ENCODE results near the gene ABTB1.
A peak's percentile ranks its signal among the peaks of the same experiment; 100 is the strongest.

The ABTB1 gene

DNA sequence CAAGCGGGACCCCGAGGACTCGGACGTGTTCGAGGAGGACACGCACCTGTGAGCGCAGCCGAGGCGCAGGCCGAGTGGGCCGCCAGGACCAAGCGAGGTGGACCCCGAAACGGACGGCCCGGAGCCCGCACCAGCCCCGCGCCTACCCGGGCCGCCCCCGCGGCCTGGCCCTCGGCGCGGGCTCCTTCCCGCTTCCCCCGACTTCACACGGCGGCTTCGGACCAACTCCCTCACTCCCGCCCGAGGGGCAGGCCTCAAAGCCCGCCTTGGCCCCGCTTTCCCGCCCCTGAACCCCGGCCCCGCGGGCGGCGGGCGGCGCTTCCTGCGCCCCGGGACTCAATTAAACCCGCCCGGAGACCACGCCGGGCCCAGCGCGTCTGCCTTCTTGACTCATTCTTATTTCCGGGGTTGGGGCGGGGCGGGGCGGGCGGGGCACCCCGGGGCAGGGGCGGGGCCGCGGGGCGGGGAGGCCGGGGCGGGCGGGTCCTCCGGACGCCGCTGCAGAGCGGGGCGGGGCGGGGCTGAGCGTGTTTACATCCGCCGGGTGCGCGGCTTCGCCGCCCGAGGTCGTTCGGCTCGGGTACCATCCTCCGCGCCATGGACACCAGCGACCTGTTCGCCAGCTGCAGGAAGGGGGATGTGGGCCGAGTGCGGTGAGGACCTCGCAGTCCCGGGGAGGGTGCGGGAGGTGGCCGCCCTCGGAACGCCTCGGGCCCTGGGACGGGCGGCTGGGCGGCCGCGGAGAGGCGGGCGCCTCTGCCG, at the start of gene ABTB1:
Gene ABTB1, plus strand, starts transcription at position 524 of the 762 bp plus-strand sequence. Its CDS starts 74 bp downstream, at position 598.
- DNase-seq: peak; percentile 88

DNA sequence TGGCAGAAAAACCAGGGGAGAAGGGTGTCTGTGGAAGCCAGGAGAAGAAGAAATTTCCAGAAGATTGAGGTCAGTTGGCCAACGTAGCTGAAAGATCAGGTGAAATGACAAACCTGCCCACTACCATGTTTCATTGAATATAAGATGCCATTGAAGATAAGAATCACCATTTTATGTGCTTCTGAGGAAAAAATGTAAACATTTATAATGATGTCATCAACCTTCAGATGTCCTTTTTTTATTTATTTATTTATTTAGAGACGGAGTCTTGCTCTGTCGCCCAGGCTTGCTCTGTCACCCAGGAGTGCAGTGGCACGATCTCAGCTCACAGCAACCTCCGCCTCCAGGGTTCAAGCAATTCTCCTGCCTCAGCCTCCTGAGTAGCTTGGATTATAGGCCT, 48.7 kb upstream of the ABTB1 start:
- no peak for DNase-seq

DNA sequence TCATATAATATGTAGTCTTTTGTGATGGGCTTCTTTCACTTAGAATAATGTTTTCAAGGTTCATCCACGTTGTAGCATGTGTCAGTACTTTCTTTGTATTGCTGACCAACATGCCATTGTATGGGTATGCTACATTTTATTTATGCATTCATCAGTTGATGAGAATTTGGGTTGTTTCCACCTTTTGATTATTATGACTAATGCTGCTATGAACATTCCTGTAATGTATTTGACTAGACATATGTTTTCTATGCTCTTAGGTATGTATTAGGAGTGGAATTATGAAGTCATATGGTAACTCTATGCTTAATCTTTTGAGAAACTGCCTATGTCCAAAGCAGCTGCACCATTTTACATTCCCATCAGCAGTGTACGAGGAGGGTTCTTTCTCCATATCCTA, 46.9 kb upstream of the ABTB1 start:
- no peak for DNase-seq

DNA sequence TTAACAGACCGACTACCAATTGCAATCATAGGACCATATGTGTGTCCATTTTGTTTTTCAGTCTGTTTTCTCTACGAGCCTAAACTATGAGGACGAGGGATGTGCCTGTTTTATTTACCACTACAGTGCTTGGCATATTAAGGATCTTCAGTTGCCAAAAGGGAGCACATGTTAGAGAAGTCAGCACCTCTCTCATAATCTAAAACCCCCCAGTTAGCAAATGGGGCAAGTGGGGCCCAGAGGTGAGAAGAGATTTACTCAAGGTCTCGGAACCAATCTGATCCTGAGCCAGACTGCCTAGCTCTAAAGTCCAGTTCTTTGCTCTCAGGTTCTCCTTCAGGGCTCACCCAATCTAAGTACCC, 44.3 kb upstream of the ABTB1 start:
- DNase-seq: no peak

DNA sequence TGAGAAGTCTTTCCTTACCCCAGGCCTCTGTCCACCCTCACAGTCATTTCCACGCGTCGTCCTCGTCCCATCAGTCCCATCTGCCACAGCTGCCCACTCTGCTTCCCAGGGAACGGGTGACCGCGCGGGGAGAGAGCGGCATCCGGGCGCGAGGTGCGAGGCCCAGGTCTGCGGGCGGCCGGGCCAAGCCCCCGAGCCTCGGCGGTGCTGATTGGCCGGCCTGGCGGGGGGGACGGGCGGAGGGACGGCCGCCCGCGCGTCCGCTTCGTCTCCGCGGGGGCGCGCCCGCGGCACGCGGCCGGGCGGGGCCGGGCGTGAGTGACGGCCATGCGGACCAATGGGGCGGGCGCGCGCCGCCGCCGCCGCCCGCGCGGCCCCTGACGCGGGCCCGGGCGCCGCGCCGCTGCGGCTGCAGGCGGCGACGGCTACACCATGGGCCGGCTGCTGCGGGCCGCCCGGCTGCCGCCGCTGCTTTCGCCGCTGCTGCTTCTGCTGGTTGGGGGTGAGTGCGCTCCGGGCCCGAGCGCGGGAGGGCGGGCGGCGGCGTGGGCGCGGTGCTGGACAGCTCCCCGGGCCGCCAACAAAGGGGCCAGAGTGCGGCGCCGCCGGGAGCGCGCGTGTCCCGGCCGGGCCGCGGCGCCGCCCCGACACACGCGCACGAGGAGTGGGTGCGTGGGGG, 43.8 kb upstream of the ABTB1 start, which contains the start of gene PODXL2:
Gene PODXL2, plus strand, starts transcription at position 398 of the 679 bp plus-strand sequence. Its CDS starts 35 bp downstream, at position 433.
- peak; percentile 68 for DNase-seq

DNA sequence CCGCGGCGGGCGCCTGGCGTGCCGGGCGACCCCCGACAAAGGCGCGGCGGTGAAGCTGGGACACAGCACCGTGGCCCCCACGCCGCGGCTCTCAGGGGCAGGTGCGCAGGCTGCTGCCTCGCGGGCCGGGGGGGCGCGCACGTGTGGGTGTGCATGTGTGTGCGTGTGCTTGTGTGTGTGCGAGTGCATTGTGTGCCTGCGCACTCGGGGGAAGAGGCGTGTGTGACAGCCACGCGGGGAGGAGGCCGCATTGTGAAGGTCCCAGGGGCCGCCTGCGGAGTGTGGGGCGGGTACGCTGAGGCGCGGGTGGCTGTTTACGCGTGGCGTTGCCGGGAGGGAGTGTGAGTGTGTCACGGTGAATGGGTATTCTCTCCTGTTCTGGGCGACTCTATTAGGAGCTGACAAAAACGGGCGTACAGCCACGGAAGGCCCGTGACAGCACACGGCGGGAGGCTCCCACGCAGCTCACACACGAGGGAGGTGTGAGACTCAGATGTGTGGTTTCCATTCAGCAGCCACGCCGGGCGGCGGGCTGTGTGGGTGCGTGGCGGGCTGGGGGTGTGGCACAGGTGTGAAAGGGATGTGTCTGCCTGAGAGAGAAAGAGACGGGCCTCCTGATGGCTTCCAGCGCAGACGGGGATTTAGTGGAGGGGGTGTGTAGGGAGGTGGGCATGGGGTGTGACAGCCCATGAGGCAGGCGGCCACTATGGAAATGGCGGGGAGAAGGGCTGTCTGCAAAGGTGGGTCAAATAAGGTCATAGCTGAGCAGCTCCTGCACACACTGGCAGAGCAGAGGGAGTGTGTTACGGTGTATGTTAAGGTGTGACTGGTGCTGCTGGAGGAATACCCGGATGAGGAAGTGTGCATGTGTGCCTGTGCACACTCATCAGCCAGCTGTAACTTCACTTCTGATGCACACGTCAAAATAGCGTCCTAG, 43.0 kb upstream of the ABTB1 start:
- DNase-seq: no peak

DNA sequence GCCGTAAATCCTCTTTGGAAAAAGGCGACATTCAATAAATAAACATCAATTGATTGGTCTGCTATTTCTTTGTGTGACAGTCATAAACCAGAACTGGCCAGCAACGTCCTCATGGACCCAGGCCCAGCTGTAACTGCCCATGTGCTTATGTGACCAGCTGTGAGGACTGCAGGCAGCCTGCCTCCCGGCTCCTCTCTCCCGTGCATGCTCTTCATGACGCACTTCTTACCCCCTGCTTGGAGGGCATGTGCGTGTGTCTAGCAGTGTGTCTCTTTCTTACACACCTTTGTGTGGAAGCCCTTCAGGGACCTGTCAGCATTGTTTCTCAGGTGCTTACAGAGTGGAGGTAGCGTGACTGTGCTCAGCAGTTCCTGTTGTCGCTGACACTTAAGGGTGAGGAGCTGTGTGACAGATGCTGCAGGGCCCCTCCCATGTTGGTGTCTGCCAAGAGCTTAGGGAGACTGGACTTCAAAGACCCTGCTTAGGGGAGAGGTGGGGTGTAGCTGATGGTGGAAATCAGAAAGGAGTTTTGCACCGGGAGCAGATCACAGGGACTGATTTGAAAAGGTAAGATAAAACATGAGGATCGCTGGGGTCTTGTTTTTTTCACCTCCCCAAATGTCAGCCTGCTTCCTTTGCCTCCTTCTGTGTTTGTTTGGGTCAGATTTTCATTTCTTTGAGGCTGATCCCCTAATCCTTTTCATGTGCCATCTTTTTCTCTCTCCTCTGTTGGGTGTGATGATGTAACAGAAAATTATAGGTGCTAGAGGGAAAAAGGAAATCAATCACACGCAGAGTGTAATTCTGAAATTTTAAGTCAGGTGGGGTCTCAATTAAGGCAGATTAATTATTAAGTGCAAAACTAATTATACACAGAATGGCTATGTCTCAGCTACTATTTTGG, 41.7 kb upstream of the ABTB1 start:
- DNase-seq: no peak

DNA sequence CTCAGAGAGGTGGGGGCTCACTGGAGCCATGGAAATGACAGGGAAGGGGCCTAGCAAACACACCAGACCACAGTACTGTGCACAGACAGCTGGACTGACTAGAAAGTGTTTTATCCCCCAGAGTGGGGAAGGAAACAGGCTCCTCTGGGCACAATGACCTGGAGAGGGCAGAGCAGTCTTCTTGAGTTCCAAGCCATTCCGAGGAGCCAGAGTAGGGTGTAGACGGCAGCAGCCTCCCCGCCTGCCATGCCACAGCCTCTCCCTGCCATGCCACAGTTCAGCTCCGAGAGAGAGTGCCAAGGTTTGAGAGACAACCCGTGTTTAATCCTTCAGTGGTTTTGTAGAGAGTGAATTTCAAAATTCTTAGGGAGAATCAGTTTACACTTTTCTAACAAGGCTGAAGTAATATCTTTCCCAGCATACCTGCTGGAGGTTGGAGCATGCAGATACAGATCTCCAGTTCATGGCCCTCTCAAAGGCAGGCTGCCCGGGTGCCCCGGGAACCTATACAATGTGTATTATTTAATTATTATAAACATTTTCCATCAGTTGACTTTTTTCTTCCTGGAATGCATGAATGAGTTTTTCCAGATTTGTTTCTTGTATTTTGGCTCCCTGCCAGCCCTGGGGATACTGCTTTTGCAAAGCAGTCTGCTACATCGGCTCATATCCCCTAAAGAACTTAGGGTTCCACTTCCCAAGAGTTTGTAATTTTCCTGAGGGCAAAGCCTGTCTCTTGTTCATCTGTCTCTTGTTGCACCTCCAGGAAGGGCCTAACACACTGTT, 40.5 kb upstream of the ABTB1 start:
- no peak for DNase-seq

DNA sequence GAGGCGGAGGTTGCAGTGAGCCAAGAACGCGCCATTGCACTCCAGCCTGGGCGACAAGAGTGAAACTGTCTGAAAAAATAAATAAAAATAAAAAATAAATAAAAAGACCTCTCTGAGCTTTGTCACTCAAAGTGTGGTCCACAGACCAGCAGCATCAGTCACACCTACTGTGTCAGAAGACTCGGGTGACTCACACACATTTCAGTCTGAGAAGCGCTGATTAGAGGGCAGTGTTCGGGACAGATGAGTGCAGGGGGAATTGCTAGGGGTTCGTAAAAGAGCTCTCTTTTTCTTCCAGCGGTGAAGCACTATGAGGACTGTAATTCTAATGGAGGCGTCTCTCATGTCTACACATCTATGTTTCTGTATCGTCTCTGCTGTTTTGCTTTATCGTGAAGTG, 38.1 kb upstream of the ABTB1 start:
- DNase-seq: no peak

DNA sequence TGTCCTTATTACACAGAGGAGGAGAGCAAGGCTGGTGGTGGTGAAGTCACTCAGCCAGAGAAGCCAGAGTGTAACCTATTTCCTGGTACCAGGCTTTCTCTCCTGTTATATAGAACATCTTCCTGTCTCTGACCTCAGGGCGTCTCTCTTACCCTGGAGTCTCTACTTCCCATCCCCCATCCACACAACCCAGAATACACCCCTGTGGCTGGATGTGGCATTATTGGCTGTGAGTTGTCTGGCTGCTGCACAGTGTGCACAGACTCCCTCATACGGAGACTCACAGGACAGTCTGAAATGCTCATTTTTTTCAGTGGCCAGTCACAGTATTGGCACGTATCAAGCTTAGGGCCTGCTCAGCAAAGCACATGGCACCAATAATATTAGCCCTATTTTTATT, 35.2 kb upstream of the ABTB1 start:
- DNase-seq: no peak

DNA sequence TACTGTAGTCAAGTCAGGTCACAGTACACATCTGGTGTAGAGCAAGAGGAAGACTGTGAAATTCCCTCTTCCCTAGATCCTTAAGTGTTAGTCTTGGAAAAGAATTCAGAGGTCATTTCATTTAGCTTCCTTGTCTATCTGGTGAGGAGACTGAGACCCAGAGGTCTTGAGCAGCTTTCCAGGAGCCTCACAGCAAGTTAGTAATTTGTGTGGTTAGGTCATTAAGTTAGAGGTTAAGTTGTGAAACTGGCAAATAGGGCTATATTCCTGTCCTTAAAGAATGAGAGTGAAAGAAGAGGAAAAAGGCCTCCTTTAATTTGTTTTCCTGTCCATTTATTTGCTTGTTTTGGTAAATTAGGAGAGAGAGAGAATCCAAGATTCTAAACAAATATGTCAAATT, 34.8 kb upstream of the ABTB1 start:
- no peak for DNase-seq

DNA sequence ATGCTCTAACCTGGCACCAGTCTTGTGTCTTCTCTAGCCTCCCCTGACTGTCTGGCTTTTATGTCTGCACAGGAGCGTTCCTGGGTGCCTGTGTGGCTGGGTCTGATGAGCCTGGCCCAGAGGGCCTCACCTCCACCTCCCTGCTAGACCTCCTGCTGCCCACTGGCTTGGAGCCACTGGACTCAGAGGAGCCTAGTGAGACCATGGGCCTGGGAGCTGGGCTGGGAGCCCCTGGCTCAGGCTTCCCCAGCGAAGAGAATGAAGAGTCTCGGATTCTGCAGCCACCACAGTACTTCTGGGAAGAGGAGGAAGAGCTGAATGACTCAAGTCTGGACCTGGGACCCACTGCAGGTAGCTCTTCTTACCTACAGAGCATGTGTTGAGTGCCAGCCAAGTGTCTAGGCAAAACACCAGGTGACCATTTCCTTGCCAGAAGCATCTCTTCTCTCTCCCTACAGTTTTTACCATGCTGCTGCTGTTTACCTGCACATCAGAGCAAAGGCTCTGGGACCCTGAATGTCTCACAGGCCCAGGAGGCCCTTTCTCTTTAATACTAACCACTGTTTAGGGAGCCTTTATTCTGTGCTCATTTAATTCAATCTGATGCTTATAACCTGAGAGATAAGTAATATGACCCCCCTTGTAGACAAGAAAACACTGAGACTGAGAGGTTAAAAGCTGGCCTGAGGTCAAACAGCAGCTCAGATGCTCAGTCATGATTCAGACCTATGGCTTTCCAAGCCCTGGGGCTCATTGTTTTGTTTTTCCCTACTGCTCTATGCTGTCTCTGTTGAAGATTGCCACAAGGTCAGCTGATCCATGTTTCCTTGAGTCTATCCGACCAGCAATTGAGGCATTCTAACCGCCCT, 33.3 kb upstream of the ABTB1 start:
- DNase-seq: no peak

DNA sequence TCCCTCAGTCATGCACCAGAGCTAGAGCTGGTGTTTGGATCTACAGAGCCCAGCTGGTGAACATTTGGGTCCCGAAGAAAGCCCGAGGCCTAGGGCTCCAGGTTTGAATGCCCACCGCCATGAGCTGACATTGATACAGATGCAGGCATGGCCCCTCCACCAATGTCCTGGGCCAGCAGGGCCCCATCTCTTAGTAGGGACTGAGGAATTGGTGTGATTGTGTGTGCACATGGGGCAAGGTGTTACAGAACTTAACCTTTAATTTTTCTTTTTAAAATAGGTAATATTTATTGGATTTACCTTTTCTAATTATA, 32.8 kb upstream of the ABTB1 start:
- DNase-seq: no peak

DNA sequence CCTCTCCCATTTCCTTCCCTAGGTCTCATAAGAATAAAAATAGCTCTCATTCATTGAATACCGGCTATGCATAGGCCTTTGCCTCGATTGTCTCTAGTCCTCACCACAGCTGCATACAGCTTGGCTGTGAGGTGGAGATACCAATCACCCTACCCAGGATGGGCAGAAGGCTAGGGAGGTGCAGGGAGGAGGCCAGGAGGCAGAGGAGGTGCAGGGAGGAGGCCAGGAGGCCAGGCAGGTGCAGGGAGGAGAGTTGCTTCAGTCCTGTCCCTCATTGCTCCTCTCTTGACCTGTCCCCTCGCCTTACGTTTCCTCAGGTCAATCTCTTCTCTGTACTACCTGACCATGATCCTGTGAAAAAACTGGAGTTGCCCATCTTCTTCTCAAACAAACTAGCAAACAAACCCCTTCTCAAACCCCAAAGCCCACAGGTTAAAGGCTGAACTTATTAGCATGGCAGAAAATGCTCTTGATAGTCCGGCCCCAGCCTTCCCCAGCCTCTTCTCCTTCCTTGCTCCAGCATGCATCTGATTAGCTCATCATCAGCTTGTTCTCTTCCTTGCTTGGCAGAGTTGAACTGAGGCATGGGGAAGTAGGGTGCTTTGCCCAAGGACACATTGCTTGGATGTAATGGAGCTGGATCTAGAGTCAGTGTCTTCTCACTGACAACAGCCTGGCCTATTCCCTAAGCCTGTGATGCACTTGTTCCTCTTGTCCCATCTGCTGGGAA, 27.9 kb upstream of the ABTB1 start:
- DNase-seq: no peak

DNA sequence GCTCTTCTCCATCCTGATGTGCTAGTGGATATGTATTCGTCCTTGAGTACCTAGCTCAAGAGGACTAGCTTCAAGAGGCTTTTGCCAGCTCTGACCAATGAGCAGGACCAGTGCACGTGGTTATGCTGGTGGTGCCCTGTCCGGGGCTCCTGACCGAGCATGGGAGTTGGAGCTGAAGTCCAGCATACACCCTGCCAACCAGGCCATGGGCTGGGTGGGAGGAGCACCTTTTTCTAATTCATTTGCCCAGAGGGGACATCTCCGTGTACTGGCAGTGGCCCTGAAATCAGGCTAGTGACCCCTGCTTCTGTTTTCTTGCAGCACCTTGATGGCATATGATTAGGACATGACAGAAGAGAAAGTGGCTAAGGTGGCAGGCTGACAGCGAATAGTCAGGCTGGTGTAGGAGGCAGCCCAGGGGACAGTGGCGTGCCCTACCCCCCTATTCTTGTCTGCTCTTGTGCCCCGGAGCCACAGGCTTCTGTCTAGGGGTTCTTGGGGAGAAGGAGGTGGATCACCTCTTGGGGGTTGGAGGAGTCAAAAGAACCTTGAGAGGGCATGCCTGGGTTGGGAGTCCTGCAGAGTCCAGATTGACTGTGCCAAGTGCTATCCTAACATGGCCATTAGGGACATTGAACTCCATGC, 27.3 kb upstream of the ABTB1 start:
- no peak for DNase-seq

DNA sequence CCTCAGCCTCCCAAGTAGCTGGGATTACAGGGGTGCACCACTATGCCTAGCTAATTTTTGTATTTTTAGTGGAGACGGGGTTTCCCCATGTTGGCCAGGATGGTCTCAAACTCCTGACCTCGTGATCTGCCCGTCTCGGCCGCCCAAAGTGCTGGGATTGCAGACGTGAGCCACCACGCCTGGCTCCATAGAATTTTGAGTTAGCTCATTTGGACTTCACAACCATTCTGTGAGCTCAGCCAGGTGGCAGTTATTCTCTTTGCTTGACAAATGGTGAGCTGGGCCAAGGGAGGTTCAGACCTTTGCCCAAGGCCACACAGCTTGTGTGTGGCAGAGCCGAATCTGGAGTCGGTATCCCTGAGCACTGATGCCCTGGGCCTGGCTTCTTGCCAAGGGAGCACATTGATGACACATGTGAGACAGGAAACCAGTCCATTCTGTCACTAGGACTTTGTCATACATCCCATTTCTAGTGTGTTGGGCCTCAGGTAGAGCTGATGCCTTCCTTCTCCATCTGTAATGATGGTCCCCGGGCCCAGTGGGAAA, 26.2 kb upstream of the ABTB1 start:
- DNase-seq: no peak

DNA sequence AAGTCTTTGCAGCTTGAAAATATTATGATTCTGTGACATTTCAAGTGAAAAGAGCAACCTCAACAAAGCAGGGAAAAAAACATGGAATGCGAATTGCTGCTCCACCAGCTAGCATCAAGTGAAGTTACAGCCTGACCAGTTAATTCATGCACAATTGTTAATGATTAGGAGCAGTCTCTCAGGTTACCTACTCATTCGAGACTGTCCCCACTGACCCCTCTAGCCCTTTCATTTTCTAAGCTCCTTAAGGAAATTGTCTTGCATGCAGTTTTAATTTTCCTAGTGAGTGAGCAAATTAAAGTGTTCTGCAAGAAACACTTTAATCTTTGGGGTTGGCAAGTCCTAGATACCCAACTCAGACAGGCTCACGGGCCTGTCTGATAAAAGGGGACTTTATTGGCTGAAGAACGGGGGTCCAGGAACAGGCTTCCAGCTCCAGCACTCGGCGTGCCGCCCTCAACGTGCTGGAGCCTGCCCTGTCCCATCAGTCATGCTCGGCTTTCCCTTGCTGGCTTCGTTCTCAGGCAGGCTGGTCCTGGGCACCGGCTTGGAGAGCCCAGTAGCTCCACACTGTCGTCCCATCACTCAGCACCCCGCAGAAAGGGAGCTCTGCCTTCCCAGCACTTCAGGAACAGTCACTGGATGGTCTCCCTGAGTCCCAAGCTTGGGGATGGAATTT, 25.4 kb upstream of the ABTB1 start:
- DNase-seq: no peak

DNA sequence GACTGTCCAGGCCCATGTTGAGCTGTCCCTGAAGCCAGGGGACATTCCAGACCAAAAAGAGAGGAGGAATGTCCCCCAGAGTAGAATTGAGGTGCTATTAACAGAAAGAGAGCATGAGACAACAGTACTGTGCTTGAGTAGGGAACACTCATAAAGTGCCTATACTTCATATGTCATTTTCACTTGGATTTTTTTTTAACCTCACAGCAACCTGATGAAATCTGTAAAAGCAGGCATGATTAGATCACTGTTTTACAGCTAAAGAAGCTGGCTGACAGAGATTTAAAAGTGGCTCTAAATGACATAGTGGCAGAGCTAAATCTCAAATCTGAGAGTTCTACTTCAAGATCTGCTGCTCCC, 24.9 kb upstream of the ABTB1 start:
- no peak for DNase-seq

DNA sequence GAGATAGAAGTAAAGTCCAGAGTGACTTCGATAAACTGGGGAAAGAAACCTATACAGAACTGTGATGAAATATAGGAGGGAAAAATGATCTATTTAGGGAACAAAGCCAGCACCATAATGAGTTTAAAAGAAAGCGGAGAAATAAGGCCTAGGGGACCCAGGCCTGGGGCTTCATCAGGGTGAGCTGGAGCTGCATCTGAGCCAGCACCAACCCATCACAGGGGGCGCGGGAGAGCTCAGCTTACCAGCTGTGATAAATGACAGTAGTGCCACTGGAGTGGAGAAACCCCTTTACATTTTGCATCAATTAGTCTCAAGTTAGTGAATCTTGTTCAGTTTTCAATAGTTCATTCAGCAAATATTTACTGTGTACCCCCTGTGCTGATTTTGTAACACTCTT, 22.5 kb upstream of the ABTB1 start:
- DNase-seq: no peak

All from right forelimb (tissue), 1 donor.